Measurements from ENCODE around the gene FURIN. TPM values are rescaled to one million over a fixed set of nuclear protein-coding genes. Genes with fewer than 3 reads are reported as not detected.
"Not testable (repeated sequence)": the region's sequence is repeated elsewhere in the genome, so short reads cannot be mapped to it uniquely, and the experiment has no call there.

Gene FURIN
- total RNA-seq = 62.5 TPM
- polyA plus RNA-seq = 1 to 10 TPM; 2.9 to 8.6 (median 5.7) TPM

DNA sequence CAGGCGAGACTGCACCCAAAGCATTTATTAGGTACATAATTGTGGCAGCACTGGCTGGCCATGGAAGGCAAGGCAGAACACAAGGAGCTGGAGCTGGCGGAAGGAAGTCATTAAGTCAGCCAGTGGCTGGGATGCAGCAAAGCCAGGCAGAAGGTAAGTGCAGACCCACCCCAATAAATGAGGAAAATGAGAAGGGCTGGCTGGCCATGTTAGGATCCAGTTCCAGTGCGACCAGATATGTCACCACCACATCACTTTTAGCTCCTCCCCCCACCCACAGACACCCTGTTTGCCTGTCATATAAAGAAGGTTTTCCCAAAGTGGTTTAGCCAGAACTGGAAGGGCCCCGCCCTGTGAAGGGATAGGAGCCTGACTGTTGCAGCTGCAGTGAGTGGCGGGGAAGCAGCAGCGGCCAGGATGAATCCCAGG lies at the start of gene FURIN:
Gene FURIN (plus strand): TSS at position 328 of the 429 bp plus-strand sequence. CDS start 7,153 bp downstream, outside the sequence.
- Mint-ChIP-seq H3K36me3 (no peaks in the 10 kb centered on the region), H3K27me3 (no peaks in the 10 kb centered on the region), H3K4me3 (peak within 1 kb of the TSS; percentile 24 to 90 (median 80)), H3K9me3 (no peaks in the 10 kb centered on the region), H3K27ac (peak within 1 kb of the TSS; percentile 59 to 94 (median 92)), H3K4me1 (peaks cover 5 to 39% (median 27%) of the 10 kb centered on the region in 4 donors)
- H3K9me3 ChIP-seq (ENCODE audit: control insufficient read depth in 2 of 2, low read length in 2 of 2) = no peaks in the 10 kb centered on the region
- no peak within 1 kb of the TSS for H3K4me3 ChIP-seq (ENCODE audit: low read depth, low read length)
- H3K36me3 ChIP-seq (ENCODE audit: control insufficient read depth, insufficient read depth, low read length) = no peaks in the 10 kb centered on the region
- H3K27me3 ChIP-seq (ENCODE audit: control insufficient read depth, insufficient read depth, low read length) = no peaks in the 10 kb centered on the region
- H3K27ac ChIP-seq (ENCODE audit: insufficient read depth, low read length, poor library complexity, severe bottlenecking) = peak within 1 kb of the TSS; percentile 16
- DNase-seq (no peak), ATAC-seq (ENCODE audit: low read depth in 2 of 2) (no peak)
- peaks cover 33% of the 10 kb centered on the region for H3K4me1 ChIP-seq (ENCODE audit: control insufficient read depth, insufficient read depth, low read length, poor library complexity, severe bottlenecking)

GRCh38 chr15:90819390-90819789 lies 49.0 kb upstream of the FURIN start:
- Mint-ChIP-seq H3K36me3 (peaks cover 10% of the 10 kb centered on the region), H3K9me3 (no peaks in the 10 kb centered on the region), H3K4me3 (no peak overlapping the region), H3K27ac (no peak overlapping the region), H3K4me1 (peaks cover 0 to 20% (median 11%) of the 10 kb centered on the region in 4 donors), H3K27me3 (peaks cover 9% of the 10 kb centered on the region)
- no peak for ATAC-seq (ENCODE audit: low read depth in 2 of 2)
- Histone ChIP-seq H3K4me3 (ENCODE audit: low read depth, low read length) (no peak overlapping the region), H3K27me3 (ENCODE audit: control insufficient read depth, insufficient read depth, low read length) (no peaks in the 10 kb centered on the region), H3K4me1 (ENCODE audit: control insufficient read depth, insufficient read depth, low read length, poor library complexity, severe bottlenecking) (peaks cover 16% of the 10 kb centered on the region), H3K27ac (ENCODE audit: insufficient read depth, low read length, poor library complexity, severe bottlenecking) (no peak overlapping the region), H3K36me3 (ENCODE audit: control insufficient read depth, insufficient read depth, low read length) (no peaks in the 10 kb centered on the region), H3K9me3 (ENCODE audit: control insufficient read depth in 2 of 2, low read length in 2 of 2) (no peaks in the 10 kb centered on the region)
- no peak for DNase-seq

DNA sequence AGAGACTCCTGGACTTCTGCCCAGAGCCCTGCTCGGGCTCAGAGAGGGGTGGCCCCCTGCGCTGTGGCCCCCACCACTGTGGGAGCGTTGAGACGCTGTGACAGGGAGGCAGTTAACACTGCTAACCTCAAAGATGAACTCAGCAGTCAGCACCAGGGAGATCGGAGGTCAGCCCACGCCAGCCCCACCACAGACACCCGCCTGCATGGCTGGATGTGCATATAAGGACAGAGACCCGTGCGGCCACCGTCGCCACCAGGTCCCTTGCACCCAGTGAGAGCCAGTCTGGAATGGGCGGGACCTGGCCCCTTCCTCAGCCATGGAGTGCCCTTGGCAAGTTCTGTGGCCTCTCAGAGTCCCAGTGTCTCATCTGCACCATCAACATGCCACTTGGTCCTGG lies 48.5 kb upstream of the FURIN start:
- no peak overlapping the region for H3K27ac Mint-ChIP-seq
- Histone ChIP-seq H3K4me3 (ENCODE audit: low read depth, low read length) (no peak overlapping the region), H3K36me3 (ENCODE audit: control insufficient read depth, insufficient read depth, low read length) (no peaks in the 10 kb centered on the region), H3K4me1 (ENCODE audit: control insufficient read depth, insufficient read depth, low read length, poor library complexity, severe bottlenecking) (peaks cover 16% of the 10 kb centered on the region), H3K27ac (ENCODE audit: insufficient read depth, low read length, poor library complexity, severe bottlenecking) (no peak overlapping the region), H3K27me3 (ENCODE audit: control insufficient read depth, insufficient read depth, low read length) (no peaks in the 10 kb centered on the region), H3K9me3 (ENCODE audit: control insufficient read depth in 2 of 2, low read length in 2 of 2) (no peaks in the 10 kb centered on the region)
- no peak for ATAC-seq (ENCODE audit: low read depth in 2 of 2)
- no peak overlapping the region for H3K4me3 Mint-ChIP-seq
- peaks cover 7% of the 10 kb centered on the region for H3K36me3 Mint-ChIP-seq
- peaks cover 13% of the 10 kb centered on the region for H3K27me3 Mint-ChIP-seq
- no peaks in the 10 kb centered on the region for H3K9me3 Mint-ChIP-seq
- H3K4me1 Mint-ChIP-seq = peaks cover 0 to 16% (median 10%) of the 10 kb centered on the region in 4 donors
- DNase-seq = no peak

DNA sequence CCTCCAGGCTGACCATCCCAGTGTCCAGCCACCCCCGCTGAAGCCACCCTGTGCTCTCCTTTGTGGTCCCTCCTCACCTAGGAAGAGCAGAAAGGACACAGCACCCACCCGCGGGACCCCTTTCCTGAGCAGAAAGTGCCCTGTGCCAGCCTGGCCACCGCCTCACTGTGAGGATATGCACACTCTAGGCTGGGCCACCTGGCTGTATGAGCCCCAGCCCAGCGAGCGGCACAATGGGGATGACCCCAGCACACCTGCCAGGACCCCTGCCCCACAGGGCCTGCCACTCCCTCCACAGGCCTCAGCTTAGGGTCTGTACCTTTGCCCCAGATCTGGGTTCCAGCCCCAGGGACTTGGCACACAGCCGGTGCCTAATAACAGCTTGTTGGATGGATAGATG lies 47.9 kb upstream of the FURIN start:
- no peak overlapping the region for H3K27ac ChIP-seq (ENCODE audit: insufficient read depth, low read length, poor library complexity, severe bottlenecking)
- H3K27me3 ChIP-seq (ENCODE audit: control insufficient read depth, insufficient read depth, low read length) = no peaks in the 10 kb centered on the region
- ATAC-seq (ENCODE audit: low read depth in 2 of 2) (no peak), DNase-seq (no peak)
- Mint-ChIP-seq H3K27me3 (peaks cover 13% of the 10 kb centered on the region), H3K4me3 (no peak overlapping the region), H3K27ac (no peak overlapping the region), H3K4me1 (peaks cover 0 to 10% (median 4%) of the 10 kb centered on the region in 4 donors), H3K9me3 (no peaks in the 10 kb centered on the region), H3K36me3 (peaks cover under 1% of the 10 kb centered on the region)
- no peaks in the 10 kb centered on the region for H3K9me3 ChIP-seq (ENCODE audit: control insufficient read depth in 2 of 2, low read length in 2 of 2)
- H3K4me3 ChIP-seq (ENCODE audit: low read depth, low read length) = no peak overlapping the region
- peaks cover 16% of the 10 kb centered on the region for H3K4me1 ChIP-seq (ENCODE audit: control insufficient read depth, insufficient read depth, low read length, poor library complexity, severe bottlenecking)
- H3K36me3 ChIP-seq (ENCODE audit: control insufficient read depth, insufficient read depth, low read length) = no peaks in the 10 kb centered on the region

GRCh38 chr15:90822204-90822955 lies 46.0 kb upstream of the FURIN start:
- no peak for DNase-seq
- Mint-ChIP-seq H3K4me1 (peaks cover 0 to 3% (median 0%) of the 10 kb centered on the region in 4 donors), H3K27me3 (peaks cover 13% of the 10 kb centered on the region), H3K36me3 (no peaks in the 10 kb centered on the region), H3K4me3 (no peak overlapping the region), H3K27ac (no peak overlapping the region), H3K9me3 (peaks cover 0 to under 1% (median 0%) of the 10 kb centered on the region in 7 donors)
- H3K4me3 ChIP-seq (ENCODE audit: low read depth, low read length) = no peak overlapping the region
- H3K27ac ChIP-seq (ENCODE audit: insufficient read depth, low read length, poor library complexity, severe bottlenecking) = no peak overlapping the region
- H3K9me3 ChIP-seq (ENCODE audit: control insufficient read depth in 2 of 2, low read length in 2 of 2) = no peaks in the 10 kb centered on the region
- no peaks in the 10 kb centered on the region for H3K27me3 ChIP-seq (ENCODE audit: control insufficient read depth, insufficient read depth, low read length)
- H3K4me1 ChIP-seq (ENCODE audit: control insufficient read depth, insufficient read depth, low read length, poor library complexity, severe bottlenecking) = peaks cover 9% of the 10 kb centered on the region
- ATAC-seq (ENCODE audit: low read depth in 2 of 2) = no peak
- no peaks in the 10 kb centered on the region for H3K36me3 ChIP-seq (ENCODE audit: control insufficient read depth, insufficient read depth, low read length)

- Mint-ChIP-seq H3K27ac (no peak overlapping the region), H3K36me3 (no peaks in the 10 kb centered on the region), H3K27me3 (peaks cover 13% of the 10 kb centered on the region), H3K4me1 (no peaks in the 10 kb centered on the region), H3K4me3 (no peak overlapping the region), H3K9me3 (peaks cover 0 to 3% (median 0%) of the 10 kb centered on the region in 7 donors)
- DNase-seq (no peak), ATAC-seq (ENCODE audit: low read depth in 2 of 2) (no peak)
- H3K4me3 ChIP-seq (ENCODE audit: low read depth, low read length) = no peak overlapping the region
- no peak overlapping the region for H3K27ac ChIP-seq (ENCODE audit: insufficient read depth, low read length, poor library complexity, severe bottlenecking)
- H3K4me1 ChIP-seq (ENCODE audit: control insufficient read depth, insufficient read depth, low read length, poor library complexity, severe bottlenecking) = peaks cover under 1% of the 10 kb centered on the region
- H3K36me3 ChIP-seq (ENCODE audit: control insufficient read depth, insufficient read depth, low read length) = no peaks in the 10 kb centered on the region
- no peaks in the 10 kb centered on the region for H3K27me3 ChIP-seq (ENCODE audit: control insufficient read depth, insufficient read depth, low read length)
- H3K9me3 ChIP-seq (ENCODE audit: control insufficient read depth in 2 of 2, low read length in 2 of 2) = no peaks in the 10 kb centered on the region
Observed at GRCh38 chr15:90823455-90823974, 44.9 kb upstream of the FURIN start.

- H3K4me1 Mint-ChIP-seq = peaks cover 3 to 11% (median 5%) of the 10 kb centered on the region in 4 donors
- H3K4me3 Mint-ChIP-seq; DNase-seq; H3K9me3 Mint-ChIP-seq; H3K36me3 ChIP-seq (ENCODE audit: control insufficient read depth, insufficient read depth, low read length); H3K27me3 ChIP-seq (ENCODE audit: control insufficient read depth, insufficient read depth, low read length); H3K27ac ChIP-seq (ENCODE audit: insufficient read depth, low read length, poor library complexity, severe bottlenecking); ATAC-seq (ENCODE audit: low read depth in 2 of 2); H3K36me3 Mint-ChIP-seq; H3K9me3 ChIP-seq (ENCODE audit: control insufficient read depth in 2 of 2, low read length in 2 of 2); H3K4me1 ChIP-seq (ENCODE audit: control insufficient read depth, insufficient read depth, low read length, poor library complexity, severe bottlenecking); H3K4me3 ChIP-seq (ENCODE audit: low read depth, low read length); H3K27ac Mint-ChIP-seq: not testable (repeated sequence)
- peaks cover 13% of the 10 kb centered on the region for H3K27me3 Mint-ChIP-seq
Observed at GRCh38 chr15:90825115-90825899, 43.1 kb upstream of the FURIN start.
